Right kidney (tissue), 1 donor: ENCODE data around the gene ZC3H10.
"Not testable (repeated sequence)": the region's sequence is repeated elsewhere in the genome, so short reads cannot be mapped to it uniquely, and the experiment has no call there.

Experiments
- DNase-seq: peaks from one replicate; pipeline ENCODE4 v3.0.0-alpha.2; 2016

The ZC3H10 gene

GRCh38 chr12:56154246-56154771, 36.2 kb downstream of the ZC3H10 start:
- DNase-seq = no peak

GRCh38 chr12:56154818-56155217, 36.8 kb downstream of the ZC3H10 start:
- DNase-seq = no peak

- no peak for DNase-seq
Observed at GRCh38 chr12:56155256-56155845, 37.3 kb downstream of the ZC3H10 start.

GRCh38 chr12:56156464-56157200, 38.6 kb downstream of the ZC3H10 start:
- not testable (repeated sequence) for DNase-seq

GRCh38 chr12:56157201-56158028, 39.3 kb downstream of the ZC3H10 start:
- DNase-seq = peak; percentile 90

GRCh38 chr12:56158029-56158925, 40.2 kb downstream of the ZC3H10 start, which contains the start of gene MYL6:
Gene MYL6, plus strand, starts transcription at chr12:56158359. Its CDS starts 43 bp downstream, at chr12:56158402.
- DNase-seq = peak; percentile 78

- DNase-seq = peak; percentile 65
Observed at GRCh38 chr12:56158926-56159461, 40.9 kb downstream of the ZC3H10 start.

- DNase-seq = no peak
Observed at GRCh38 chr12:56159482-56160192, 41.6 kb downstream of the ZC3H10 start.

GRCh38 chr12:56160193-56160763, 42.2 kb downstream of the ZC3H10 start:
- DNase-seq = no peak

GRCh38 chr12:56160894-56161689, 43.0 kb downstream of the ZC3H10 start:
- no peak for DNase-seq

- DNase-seq = no peak
Observed at GRCh38 chr12:56161690-56162351, 43.8 kb downstream of the ZC3H10 start.

GRCh38 chr12:56162468-56163290, 44.6 kb downstream of the ZC3H10 start:
- no peak for DNase-seq

- no peak for DNase-seq
Observed at GRCh38 chr12:56163533-56164344, 45.7 kb downstream of the ZC3H10 start.

GRCh38 chr12:56164345-56164729, 46.3 kb downstream of the ZC3H10 start:
- DNase-seq = no peak

GRCh38 chr12:56165369-56165768, 47.3 kb downstream of the ZC3H10 start:
- no peak for DNase-seq

- no peak for DNase-seq
Observed at GRCh38 chr12:56169229-56169759, 51.2 kb downstream of the ZC3H10 start.

- DNase-seq = no peak
Observed at GRCh38 chr12:56172839-56173238, 54.8 kb downstream of the ZC3H10 start.
